ENCODE results near the gene GNA12. TPM values are rescaled to one million over a fixed set of nuclear protein-coding genes. Genes with fewer than 3 reads are reported as not detected.

Gene GNA12, protein sequence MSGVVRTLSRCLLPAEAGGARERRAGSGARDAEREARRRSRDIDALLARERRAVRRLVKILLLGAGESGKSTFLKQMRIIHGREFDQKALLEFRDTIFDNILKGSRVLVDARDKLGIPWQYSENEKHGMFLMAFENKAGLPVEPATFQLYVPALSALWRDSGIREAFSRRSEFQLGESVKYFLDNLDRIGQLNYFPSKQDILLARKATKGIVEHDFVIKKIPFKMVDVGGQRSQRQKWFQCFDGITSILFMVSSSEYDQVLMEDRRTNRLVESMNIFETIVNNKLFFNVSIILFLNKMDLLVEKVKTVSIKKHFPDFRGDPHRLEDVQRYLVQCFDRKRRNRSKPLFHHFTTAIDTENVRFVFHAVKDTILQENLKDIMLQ
- 10 to 100 TPM; 23.6 to 23.7 TPM for total RNA-seq

DNA sequence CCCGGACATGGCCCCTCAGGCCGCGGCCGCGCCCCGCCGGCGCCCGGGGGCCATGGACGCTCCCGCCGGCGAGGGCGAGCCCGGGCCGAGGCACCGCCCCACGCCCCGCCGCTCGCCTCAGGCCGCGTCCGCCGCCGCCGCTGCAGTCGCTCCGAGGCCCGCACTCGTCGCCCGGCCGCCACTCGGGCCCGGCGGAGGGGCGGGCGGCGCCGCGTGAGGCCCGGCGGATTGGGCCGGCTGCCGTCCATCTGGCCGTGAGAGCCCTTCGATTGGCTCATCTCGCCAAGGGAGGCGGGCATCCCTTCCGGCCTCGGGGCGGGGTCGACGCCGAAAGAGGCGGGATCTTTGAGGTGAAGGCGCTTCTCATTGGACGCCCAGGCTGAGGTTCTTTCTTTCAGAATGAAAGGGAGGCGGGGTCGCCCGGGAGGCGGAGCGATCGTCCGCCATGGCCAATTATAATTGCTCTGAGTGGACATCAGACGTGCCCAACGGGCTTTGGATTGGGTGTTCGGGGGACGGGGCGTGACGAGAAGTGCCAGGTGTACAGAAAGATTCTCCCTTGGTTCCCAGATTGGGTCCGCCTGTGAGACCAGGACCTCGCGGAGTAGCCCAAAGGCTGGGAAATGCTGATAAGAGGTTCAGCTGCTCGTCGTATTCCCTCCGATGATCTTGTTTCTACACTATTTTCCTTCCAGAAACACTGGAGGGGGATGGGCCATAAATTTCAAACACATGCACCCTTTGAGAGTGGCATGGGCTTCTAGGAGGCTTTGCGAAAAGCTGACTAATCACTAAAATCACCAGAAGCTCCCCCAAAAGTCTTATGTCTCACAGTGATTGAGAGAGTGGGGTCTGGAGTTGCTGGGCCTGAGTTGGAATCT lies at the start of gene GNA12:
Gene GNA12 (minus strand): TSS at position 156 of the 881 bp plus-strand sequence. CDS start 147 bp downstream, at position 9.
- intact Hi-C loops (cut with micrococcal nuclease), result loop anchor here (2.0 to 5.0 kb wide), 4 partner anchors 18 to 287 kb away; partner anchors contain the start of genes BRAT1 and IQCE
- Mint-ChIP-seq H3K9me3 (no peaks in the 10 kb centered on the region), H3K27me3 (no peaks in the 10 kb centered on the region), H3K4me3 (peak within 1 kb of the TSS; percentile 74), H3K4me1 (ENCODE audit: low read depth) (peaks cover 42% of the 10 kb centered on the region), H3K27ac (peak within 1 kb of the TSS; percentile 42), H3K36me3 (peaks cover 8% of the 10 kb centered on the region)
- peak; percentile 99 for DNase-seq
- POLR2A ChIA-PET, result interaction anchor here (0.7 kb wide), 1 partner anchor 10 kb away, joined by 5 read pairs; no protein-coding TSS in a partner anchor
- CTCF ChIA-PET, result interaction anchor here (0.9 to 1.3 kb wide), 2 partner anchors 11 to 20 kb away, joined by 3 to 7 read pairs; no protein-coding TSS in a partner anchor

DNA sequence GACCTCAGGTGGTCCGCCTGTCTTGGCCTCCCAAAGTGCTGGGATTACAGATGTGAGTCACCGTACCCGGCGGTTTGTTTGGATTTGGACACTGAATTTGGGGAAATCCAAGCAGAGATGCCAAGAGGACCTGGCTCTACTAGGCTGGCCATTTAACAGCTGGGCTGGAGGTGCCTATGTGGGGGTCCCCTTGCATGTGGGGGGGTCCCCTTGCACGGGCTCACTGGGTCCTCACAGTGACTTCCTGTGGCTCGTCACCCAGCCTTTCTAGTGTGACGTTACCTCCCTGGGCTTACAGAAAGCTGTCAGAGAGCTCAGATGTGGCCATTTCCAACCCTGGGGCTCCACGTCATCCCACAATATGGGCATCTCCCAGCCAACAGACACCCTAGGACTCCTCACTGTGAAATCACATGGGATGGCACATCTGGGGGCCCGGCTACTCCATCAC lies 49.3 kb upstream of the GNA12 start:
- peaks cover 1% of the 10 kb centered on the region for H3K9me3 Mint-ChIP-seq
- H3K27me3 Mint-ChIP-seq, result no peaks in the 10 kb centered on the region
- ChIA-PET POLR2A (interaction anchor here (1.2 to 1.3 kb wide), 2 partner anchors 213 to 227 kb away, joined by 3 read pairs; no protein-coding TSS in a partner anchor), CTCF (interaction anchor here (1.5 to 3.2 kb wide), 4 partner anchors 28 to 263 kb away, joined by 4 to 15 read pairs (median 10); no protein-coding TSS in a partner anchor)
- peak; percentile 39 for DNase-seq
- H3K36me3 Mint-ChIP-seq, result peaks cover 3% of the 10 kb centered on the region
- H3K4me1 Mint-ChIP-seq (ENCODE audit: low read depth), result peaks cover 23% of the 10 kb centered on the region
- H3K4me3 Mint-ChIP-seq, result no peak overlapping the region
- intact Hi-C loops (cut with micrococcal nuclease), result loop anchor here (5.0 kb wide), 3 partner anchors 134 to 174 kb away; partner anchors contain the start of gene CARD11
- H3K27ac Mint-ChIP-seq, result peak overlapping the region; percentile 94

GRCh38 chr7:2892549-2892948 lies 48.4 kb upstream of the GNA12 start:
- H3K27me3 Mint-ChIP-seq, result no peaks in the 10 kb centered on the region
- POLR2A ChIA-PET, result no interaction called here
- no peak overlapping the region for H3K27ac Mint-ChIP-seq
- intact Hi-C loops (cut with micrococcal nuclease), result loop anchor here (5.0 kb wide), 3 partner anchors 135 to 175 kb away; partner anchors contain the start of gene CARD11
- DNase-seq, result no peak
- CTCF ChIA-PET, result interaction anchor here (3.2 kb wide), 1 partner anchor 27 kb away, joined by 15 read pairs; no protein-coding TSS in a partner anchor
- peaks cover 23% of the 10 kb centered on the region for H3K4me1 Mint-ChIP-seq (ENCODE audit: low read depth)
- peaks cover 3% of the 10 kb centered on the region for H3K36me3 Mint-ChIP-seq
- no peak overlapping the region for H3K4me3 Mint-ChIP-seq
- H3K9me3 Mint-ChIP-seq, result no peaks in the 10 kb centered on the region

DNA sequence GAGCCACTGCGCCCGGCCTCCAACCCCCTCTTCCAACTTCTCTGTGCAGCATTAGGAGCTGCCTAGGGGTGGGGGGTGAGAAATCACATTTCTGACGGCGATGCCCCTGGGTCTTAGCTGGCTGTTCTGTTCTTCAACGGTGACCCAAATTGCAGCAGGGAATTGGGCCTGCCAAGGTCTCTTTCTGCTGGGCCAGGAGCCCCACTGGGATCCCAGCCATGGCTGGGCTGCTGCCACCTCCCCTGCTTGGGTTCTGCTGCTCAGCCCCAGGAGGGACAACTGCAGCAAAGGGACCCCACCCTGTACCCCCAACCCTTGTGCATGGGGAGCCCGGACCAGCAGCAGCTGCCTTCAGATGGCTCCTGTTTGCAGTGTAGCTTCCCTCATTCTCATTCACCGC lies 43.7 kb upstream of the GNA12 start:
- intact Hi-C loops (cut with micrococcal nuclease), result loop anchor here (1.0 to 2.0 kb wide), 2 partner anchors 17 to 267 kb away; no protein-coding TSS in a partner anchor
- ChIA-PET POLR2A (interaction anchor here (0.6 kb wide), 1 partner anchor 170 kb away, joined by 3 read pairs; no protein-coding TSS in a partner anchor), CTCF (interaction anchor here (0.6 to 3.4 kb wide), 12 partner anchors 14 to 352 kb away, joined by 3 to 31 read pairs (median 3); no protein-coding TSS in a partner anchor)
- no peak for DNase-seq
- Mint-ChIP-seq H3K27ac (no peak overlapping the region), H3K9me3 (no peaks in the 10 kb centered on the region), H3K4me1 (ENCODE audit: low read depth) (peaks cover 4% of the 10 kb centered on the region), H3K4me3 (no peak overlapping the region), H3K36me3 (no peaks in the 10 kb centered on the region), H3K27me3 (no peaks in the 10 kb centered on the region)

GRCh38 chr7:2886900-2887299 lies 42.8 kb upstream of the GNA12 start:
- H3K9me3 Mint-ChIP-seq, result no peaks in the 10 kb centered on the region
- ChIA-PET POLR2A (no interaction called here), CTCF (interaction anchor here (0.6 to 3.4 kb wide), 14 partner anchors 9 to 787 kb away, joined by 3 to 31 read pairs (median 3); no protein-coding TSS in a partner anchor)
- no peaks in the 10 kb centered on the region for H3K27me3 Mint-ChIP-seq
- H3K27ac Mint-ChIP-seq, result no peak overlapping the region
- H3K4me1 Mint-ChIP-seq (ENCODE audit: low read depth), result peaks cover 3% of the 10 kb centered on the region
- no peak overlapping the region for H3K4me3 Mint-ChIP-seq
- H3K36me3 Mint-ChIP-seq, result no peaks in the 10 kb centered on the region
- intact Hi-C loops (cut with micrococcal nuclease), result loop anchor here (1.0 to 2.0 kb wide), 2 partner anchors 16 to 268 kb away; no protein-coding TSS in a partner anchor
- peak; percentile 70 for DNase-seq

GRCh38 chr7:2886391-2886790 lies 42.3 kb upstream of the GNA12 start:
- ChIA-PET CTCF (interaction anchor here (0.8 to 3.4 kb wide), 11 partner anchors 10 to 787 kb away, joined by 3 to 31 read pairs (median 3); no protein-coding TSS in a partner anchor), POLR2A (no interaction called here)
- Mint-ChIP-seq H3K4me3 (no peak overlapping the region), H3K36me3 (no peaks in the 10 kb centered on the region), H3K9me3 (no peaks in the 10 kb centered on the region), H3K4me1 (ENCODE audit: low read depth) (peaks cover 3% of the 10 kb centered on the region), H3K27me3 (no peaks in the 10 kb centered on the region), H3K27ac (peak overlapping the region; percentile 24)
- intact Hi-C loops (cut with micrococcal nuclease), result loop anchor here (2.0 kb wide), 1 partner anchor 16 kb away; no protein-coding TSS in a partner anchor
- DNase-seq, result no peak

- DNase-seq, result no peak
- ChIA-PET CTCF (interaction anchor here (0.7 kb wide), 1 partner anchor 104 kb away, joined by 4 read pairs; no protein-coding TSS in a partner anchor), POLR2A (no interaction called here)
- H3K27me3 Mint-ChIP-seq, result no peaks in the 10 kb centered on the region
- intact Hi-C loops (cut with micrococcal nuclease), result no loop called here
- no peak overlapping the region for H3K4me3 Mint-ChIP-seq
- no peaks in the 10 kb centered on the region for H3K9me3 Mint-ChIP-seq
- no peak overlapping the region for H3K27ac Mint-ChIP-seq
- peaks cover 13% of the 10 kb centered on the region for H3K4me1 Mint-ChIP-seq (ENCODE audit: low read depth)
- H3K36me3 Mint-ChIP-seq, result no peaks in the 10 kb centered on the region
Observed at GRCh38 chr7:2884161-2884560, 40.1 kb upstream of the GNA12 start.

GRCh38 chr7:2883101-2883500 lies 39.0 kb upstream of the GNA12 start:
- DNase-seq, result no peak
- ChIA-PET POLR2A (interaction anchor here (1.0 kb wide), 1 partner anchor 12 kb away, joined by 3 read pairs; no protein-coding TSS in a partner anchor), CTCF (interaction anchor here (0.5 kb wide), 1 partner anchor 274 kb away, joined by 3 read pairs; no protein-coding TSS in a partner anchor)
- Mint-ChIP-seq H3K4me3 (no peak overlapping the region), H3K9me3 (no peaks in the 10 kb centered on the region), H3K4me1 (ENCODE audit: low read depth) (peaks cover 23% of the 10 kb centered on the region), H3K27me3 (no peaks in the 10 kb centered on the region), H3K27ac (no peak overlapping the region), H3K36me3 (no peaks in the 10 kb centered on the region)
- intact Hi-C loops (cut with micrococcal nuclease), result no loop called here

DNA sequence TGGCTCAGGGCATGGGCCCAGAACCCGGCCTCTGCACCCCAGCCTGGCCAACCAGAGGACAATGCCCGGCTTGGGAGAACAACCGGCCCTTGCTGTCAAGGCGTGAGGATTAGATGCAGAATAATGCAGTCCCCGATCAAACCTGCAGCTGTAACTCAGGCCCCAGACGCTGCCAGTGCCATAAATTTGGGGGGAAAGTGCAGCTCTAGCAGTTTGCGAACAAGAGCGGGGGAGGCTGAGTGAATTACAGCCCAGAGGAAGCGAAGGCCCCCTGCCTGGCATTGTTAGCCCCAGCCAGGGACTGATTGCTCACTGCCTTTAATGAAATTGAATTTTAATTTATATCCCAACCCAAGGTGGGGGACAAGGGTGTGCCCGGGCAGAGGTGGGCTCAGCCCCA lies 38.0 kb upstream of the GNA12 start:
- Mint-ChIP-seq H3K36me3 (no peaks in the 10 kb centered on the region), H3K27ac (no peak overlapping the region), H3K4me3 (no peak overlapping the region), H3K9me3 (no peaks in the 10 kb centered on the region), H3K27me3 (no peaks in the 10 kb centered on the region), H3K4me1 (ENCODE audit: low read depth) (peaks cover 23% of the 10 kb centered on the region)
- ChIA-PET CTCF (no interaction called here), POLR2A (no interaction called here)
- intact Hi-C loops (cut with micrococcal nuclease), result no loop called here
- no peak for DNase-seq

- Mint-ChIP-seq H3K4me1 (ENCODE audit: low read depth) (peaks cover 21% of the 10 kb centered on the region), H3K27ac (no peak overlapping the region), H3K36me3 (no peaks in the 10 kb centered on the region), H3K4me3 (no peak overlapping the region), H3K9me3 (no peaks in the 10 kb centered on the region), H3K27me3 (no peaks in the 10 kb centered on the region)
- ChIA-PET POLR2A (no interaction called here), CTCF (interaction anchor here (0.5 to 0.7 kb wide), 2 partner anchors 14 to 790 kb away, joined by 3 read pairs; no protein-coding TSS in a partner anchor)
- intact Hi-C loops (cut with micrococcal nuclease), result no loop called here
- no peak for DNase-seq
Observed at GRCh38 chr7:2880874-2881533, 36.9 kb upstream of the GNA12 start.

GRCh38 chr7:2880051-2880450 lies 35.9 kb upstream of the GNA12 start:
- POLR2A ChIA-PET, result no interaction called here
- Mint-ChIP-seq H3K9me3 (no peaks in the 10 kb centered on the region), H3K4me1 (ENCODE audit: low read depth) (peaks cover 21% of the 10 kb centered on the region), H3K27me3 (no peaks in the 10 kb centered on the region), H3K36me3 (no peaks in the 10 kb centered on the region), H3K27ac (no peak overlapping the region), H3K4me3 (no peak overlapping the region)
- CTCF ChIA-PET, result no interaction called here
- intact Hi-C loops (cut with micrococcal nuclease), result no loop called here
- DNase-seq, result no peak
